Measurements from ENCODE around the gene SLC25A22.

Gene SLC25A22

GRCh38 chr11:760236-760635 lies 37.8 kb downstream of the SLC25A22 start:
- TF ChIP-seq CTCF (IDR thresholded peaks at IDR 0.05; ENCODE audit: low read depth, low read length): no peak
- no peak overlapping the region for H3K4me3 ChIP-seq (ENCODE audit: low read depth, low read length)
- no peak for DNase-seq (ENCODE audit: low read depth, low spot score)
- in situ Hi-C loops (cut with HindIII; ENCODE audit: low sequenced_read_pairs): no loop called here

- TF ChIP-seq CTCF (IDR thresholded peaks at IDR 0.05; ENCODE audit: low read depth, low read length): no peak
- no peak overlapping the region for H3K4me3 ChIP-seq (ENCODE audit: low read depth, low read length)
Observed at GRCh38 chr11:749731-750130, 48.4 kb downstream of the SLC25A22 start.

GRCh38 chr11:748007-748359 lies 50.1 kb downstream of the SLC25A22 start:
- no peak for TF ChIP-seq CTCF (IDR thresholded peaks at IDR 0.05; ENCODE audit: low read depth, low read length)

More at GRCh38 chr11:749731-750130, 48.4 kb downstream of the SLC25A22 start:
- no peak for DNase-seq (ENCODE audit: low read depth, low spot score)
- in situ Hi-C loops (cut with HindIII; ENCODE audit: low sequenced_read_pairs): no loop called here

GRCh38 chr11:747158-748006 lies 50.7 kb downstream of the SLC25A22 start, which contains the start of gene TALDO1:
TALDO1 (plus strand) TSS chr11:747464; CDS start chr11:747482, 18 bp downstream.
- TF ChIP-seq CTCF (IDR thresholded peaks at IDR 0.05; ENCODE audit: low read depth, low read length): peak; percentile 12
- H3K4me3 ChIP-seq (ENCODE audit: low read depth, low read length): peak within 1 kb of the TSS; percentile 60
- in situ Hi-C loops (cut with HindIII; ENCODE audit: low sequenced_read_pairs): no loop called here
- DNase-seq (ENCODE audit: low read depth, low spot score): peak; percentile 82

More at GRCh38 chr11:748007-748359, 50.1 kb downstream of the SLC25A22 start:
- peak overlapping the region; percentile 60 for H3K4me3 ChIP-seq (ENCODE audit: low read depth, low read length)
- no peak for DNase-seq (ENCODE audit: low read depth, low spot score)
- in situ Hi-C loops (cut with HindIII; ENCODE audit: low sequenced_read_pairs): no loop called here

- peak overlapping the region; percentile 53 for H3K4me3 ChIP-seq (ENCODE audit: low read depth, low read length)
- in situ Hi-C loops (cut with HindIII; ENCODE audit: low sequenced_read_pairs): no loop called here
- peak; percentile 29 for DNase-seq (ENCODE audit: low read depth, low spot score)
- TF ChIP-seq CTCF (IDR thresholded peaks at IDR 0.05; ENCODE audit: low read depth, low read length): no peak
Observed at GRCh38 chr11:746289-747157, 51.6 kb downstream of the SLC25A22 start.

- in situ Hi-C loops (cut with HindIII; ENCODE audit: low sequenced_read_pairs): no loop called here
- DNase-seq (ENCODE audit: low read depth, low spot score): no peak
- no peak for TF ChIP-seq CTCF (IDR thresholded peaks at IDR 0.05; ENCODE audit: low read depth, low read length)
- no peak overlapping the region for H3K4me3 ChIP-seq (ENCODE audit: low read depth, low read length)
Observed at GRCh38 chr11:745428-745827, 52.7 kb downstream of the SLC25A22 start.
